ENCODE results near the gene SCAND1. TPM values are rescaled to one million over a fixed set of nuclear protein-coding genes. Genes with fewer than 3 reads are reported as not detected.

Gene SCAND1
- total and polyA plus RNA-seq, 9 of the 15 experiments (the other 6 are each of a cell fraction or from before 2014, with no cell fraction given): 0.08 to 94.0 (median 5.8) TPM

- no peak for TF ChIP-seq PYGO2 (tag; IDR thresholded peaks at IDR 0.05)
- no peak for TF ChIP-seq ETV5 (CRISPR knock-in tag; IDR thresholded peaks at IDR 0.05; ENCODE audit: low read depth)
- no peak for TF ChIP-seq ZNF184 (CRISPR knock-in tag; IDR thresholded peaks at IDR 0.05)
- no peak for TF ChIP-seq BCLAF1 (IDR thresholded peaks at IDR 0.05; ENCODE audit: borderline replicate concordance in 1 of 2, control insufficient read depth in 1 of 2, low read depth in 2 of 2, low read length in 1 of 2)
- TF ChIP-seq HCFC1 (IDR thresholded peaks at IDR 0.05; ENCODE audit: low read depth, low read length): no peak
- no peak for TF ChIP-seq KLF1 (tag; IDR thresholded peaks at IDR 0.05)
- TF ChIP-seq SNAPC5 (CRISPR knock-in tag; IDR thresholded peaks at IDR 0.05): no peak
- peak; percentile 63; the same call in 1 of the 2 replicates for TF ChIP-seq ZNF384 (IDR thresholded peaks at IDR 0.05; ENCODE audit: low read depth, low read length)
- TF ChIP-seq FOXM1 (IDR thresholded peaks at IDR 0.05; ENCODE audit: low read depth): no peak
- TF ChIP-seq FOXM1 (CRISPR knock-in tag; IDR thresholded peaks at IDR 0.05; ENCODE audit: low read depth): no peak
- no peak for TF ChIP-seq CBFA2T2 (conservative IDR thresholded peaks at IDR 0.05)
- TF ChIP-seq RERE (CRISPR knock-in tag; IDR thresholded peaks at IDR 0.05; ENCODE audit: borderline replicate concordance): no peak
- no peak for TF ChIP-seq NR2C2 (CRISPR knock-in tag; IDR thresholded peaks at IDR 0.05)
- no peak for TF ChIP-seq NR2C2 (tag; IDR thresholded peaks at IDR 0.05)
- TF ChIP-seq TOE1 (IDR thresholded peaks at IDR 0.05; ENCODE audit: borderline replicate concordance): peak; percentile 51; the same call in 1 of the 2 replicates
- no peak for TF ChIP-seq TOE1 (CRISPR knock-in tag; IDR thresholded peaks at IDR 0.05; ENCODE audit: borderline replicate concordance, low read depth)
- no peak for TF ChIP-seq ZNF655 (CRISPR knock-in tag; IDR thresholded peaks at IDR 0.05)
- TF ChIP-seq RFX1 (IDR thresholded peaks at IDR 0.05): no peak
- TF ChIP-seq NFIC (IDR thresholded peaks at IDR 0.05): no peak
- no peak for TF ChIP-seq ZNF197 (CRISPR knock-in tag; IDR thresholded peaks at IDR 0.05; ENCODE audit: low read depth)
Measured at GRCh38 chr20:35994994-35995453, 40.7 kb upstream of the SCAND1 start (continued).

Measured in K562 (cell line).